ENCODE results near the gene ZNF341. TPM values are rescaled to one million over a fixed set of nuclear protein-coding genes. Genes with fewer than 3 reads are reported as not detected.

The ZNF341 gene
- total and polyA plus RNA-seq, 9 of the 15 experiments (the other 6 are each of a cell fraction or from before 2014, with no cell fraction given), result 0.08 to 2.6 (median 1.0) TPM

- TF ChIP-seq RFX5 (IDR thresholded peaks at IDR 0.05; ENCODE audit: low read depth, low read length), result no peak
- TF ChIP-seq SIX5 (IDR thresholded peaks at IDR 0.05; ENCODE audit: borderline replicate concordance in 1 of 2, insufficient read depth in 1 of 2, low read depth in 1 of 2, low read length in 2 of 2), result no peak
- no peak for TF ChIP-seq ZNF398 (CRISPR knock-in tag; IDR thresholded peaks at IDR 0.05)
- TF ChIP-seq, protein P1, sequence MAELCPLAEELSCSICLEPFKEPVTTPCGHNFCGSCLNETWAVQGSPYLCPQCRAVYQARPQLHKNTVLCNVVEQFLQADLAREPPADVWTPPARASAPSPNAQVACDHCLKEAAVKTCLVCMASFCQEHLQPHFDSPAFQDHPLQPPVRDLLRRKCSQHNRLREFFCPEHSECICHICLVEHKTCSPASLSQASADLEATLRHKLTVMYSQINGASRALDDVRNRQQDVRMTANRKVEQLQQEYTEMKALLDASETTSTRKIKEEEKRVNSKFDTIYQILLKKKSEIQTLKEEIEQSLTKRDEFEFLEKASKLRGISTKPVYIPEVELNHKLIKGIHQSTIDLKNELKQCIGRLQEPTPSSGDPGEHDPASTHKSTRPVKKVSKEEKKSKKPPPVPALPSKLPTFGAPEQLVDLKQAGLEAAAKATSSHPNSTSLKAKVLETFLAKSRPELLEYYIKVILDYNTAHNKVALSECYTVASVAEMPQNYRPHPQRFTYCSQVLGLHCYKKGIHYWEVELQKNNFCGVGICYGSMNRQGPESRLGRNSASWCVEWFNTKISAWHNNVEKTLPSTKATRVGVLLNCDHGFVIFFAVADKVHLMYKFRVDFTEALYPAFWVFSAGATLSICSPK (IDR thresholded peaks at IDR 0.05; ENCODE audit: borderline replicate concordance), result no peak
- TF ChIP-seq TAF7 (tag; IDR thresholded peaks at IDR 0.05), result no peak
- no peak for TF ChIP-seq ZNF274 (IDR thresholded peaks at IDR 0.05; ENCODE audit: borderline replicate concordance, low read depth, low read length)
- TF ChIP-seq ZFP30 (CRISPR knock-in tag; IDR thresholded peaks at IDR 0.05; ENCODE audit: borderline replicate concordance), result no peak
- no peak for TF ChIP-seq CTCF (IDR thresholded peaks at IDR 0.05 in 2 of 3, conservative IDR thresholded peaks at IDR 0.05 in 1 of 3; ENCODE audit: insufficient read depth in 2 of 3, low read depth in 1 of 3, low read length in 3 of 3)
- TF ChIP-seq, protein P2, sequence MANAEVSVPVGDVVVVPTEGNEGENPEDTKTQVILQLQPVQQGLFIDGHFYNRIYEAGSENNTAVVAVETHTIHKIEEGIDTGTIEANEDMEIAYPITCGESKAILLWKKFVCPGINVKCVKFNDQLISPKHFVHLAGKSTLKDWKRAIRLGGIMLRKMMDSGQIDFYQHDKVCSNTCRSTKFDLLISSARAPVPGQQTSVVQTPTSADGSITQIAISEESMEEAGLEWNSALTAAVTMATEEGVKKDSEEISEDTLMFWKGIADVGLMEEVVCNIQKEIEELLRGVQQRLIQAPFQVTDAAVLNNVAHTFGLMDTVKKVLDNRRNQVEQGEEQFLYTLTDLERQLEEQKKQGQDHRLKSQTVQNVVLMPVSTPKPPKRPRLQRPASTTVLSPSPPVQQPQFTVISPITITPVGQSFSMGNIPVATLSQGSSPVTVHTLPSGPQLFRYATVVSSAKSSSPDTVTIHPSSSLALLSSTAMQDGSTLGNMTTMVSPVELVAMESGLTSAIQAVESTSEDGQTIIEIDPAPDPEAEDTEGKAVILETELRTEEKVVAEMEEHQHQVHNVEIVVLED (CRISPR knock-in tag; IDR thresholded peaks at IDR 0.05), result no peak
- no peak for TF ChIP-seq RAD21 (CRISPR knock-in tag; conservative IDR thresholded peaks at IDR 0.05 in 1 of 2, IDR thresholded peaks at IDR 0.05 in 1 of 2)
- no peak for TF ChIP-seq NFATC3 (IDR thresholded peaks at IDR 0.05)
- peak; percentile 92 for TF ChIP-seq MEF2A (IDR thresholded peaks at IDR 0.05; ENCODE audit: control insufficient read depth, low read depth, low read length)
- TF ChIP-seq, protein P3, sequence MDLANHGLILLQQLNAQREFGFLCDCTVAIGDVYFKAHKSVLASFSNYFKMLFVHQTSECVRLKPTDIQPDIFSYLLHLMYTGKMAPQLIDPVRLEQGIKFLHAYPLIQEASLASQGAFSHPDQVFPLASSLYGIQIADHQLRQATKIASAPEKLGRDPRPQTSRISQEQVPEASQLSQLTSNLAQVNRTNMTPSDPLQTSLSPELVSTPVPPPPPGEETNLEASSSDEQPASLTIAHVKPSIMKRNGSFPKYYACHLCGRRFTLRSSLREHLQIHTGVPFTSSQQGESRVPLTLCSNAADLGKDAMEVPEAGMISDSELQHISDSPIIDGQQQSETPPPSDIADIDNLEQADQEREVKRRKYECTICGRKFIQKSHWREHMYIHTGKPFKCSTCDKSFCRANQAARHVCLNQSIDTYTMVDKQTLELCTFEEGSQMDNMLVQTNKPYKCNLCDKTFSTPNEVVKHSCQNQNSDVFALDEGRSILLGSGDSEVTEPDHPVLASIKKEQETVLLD (IDR thresholded peaks at IDR 0.05), result peak; percentile 30; the same call in 1 of the 2 replicates
- TF ChIP-seq IRF9 (tag; IDR thresholded peaks at IDR 0.05), result no peak
- TF ChIP-seq ZNF134 (CRISPR knock-in tag; conservative IDR thresholded peaks at IDR 0.05), result no peak
Observed at GRCh38 chr20:33688938-33689424, 42.8 kb upstream of the ZNF341 start (continued).

Data from K562 (cell line).